Prostate gland (tissue), 2 donors: Measurements from ENCODE around the gene SUFU.

ENCODE experiments used
- CTCF ChIP-seq, 4 experiments: fragments of 200-600 bp in 2 of 4; fragments of 450-650 bp in 2 of 4; sonication (generic) in 2 of 4; IDR thresholded peaks; 1 replicate in 3 of 4; 2 replicates in 1 of 4; pipeline ENCODE4 v1.5.1; 2016 to 2019; ENCODE audit warnings: antibody characterized with exemption in 4 of 4, mild to moderate bottlenecking in 2 of 4, moderate library complexity in 2 of 4
- POLR2AphosphoS5 ChIP-seq: sonication (generic); formaldehyde crosslinking; IDR thresholded peaks from one replicate; pipeline ENCODE4 v1.6.1; 2017; ENCODE audit warnings: antibody characterized with exemption

GRCh38 chr10:102598243-102598642 lies 94.5 kb downstream of the SUFU start:
- no peak for TF ChIP-seq CTCF (IDR thresholded peaks at IDR 0.05)
- TF ChIP-seq POLR2AphosphoS5: no peak
